DND-41 (cell line): ENCODE data around the gene EXOC3L4.

Experiments used
- ATAC-seq: fragments of 200-7000 bp; cut with Tn5 transposase; 3 replicates; pipeline ENCODE4 v1.9.1; 2021; ENCODE audit warnings: low read depth; ENCODE audit not compliant: insufficient read depth
- DNase-seq: peaks from one replicate; pipeline ENCODE4 v3.0.0-alpha.2; 2020
- H2AFZ ChIP-seq: 2 replicates; pipeline ENCODE4 v1.6.0; 2012; ENCODE audit warnings: low read depth, low read length
- H3K27ac ChIP-seq: 2 replicates; pipeline ENCODE4 v1.5.1; 2012; ENCODE audit warnings: low read length, inconsistent platforms
- H3K27me3 ChIP-seq: fragments of 200-600 bp; sonication (generic); 2 replicates; pipeline ENCODE4 v1.6.0; 2012; ENCODE audit warnings: low read length, mild to moderate bottlenecking, inconsistent platforms; ENCODE audit not compliant: insufficient read depth, poor library complexity
- H3K36me3 ChIP-seq: 2 replicates; pipeline ENCODE4 v1.5.1; 2012; ENCODE audit warnings: low read length, inconsistent platforms; ENCODE audit not compliant: insufficient read depth
- H3K4me1 ChIP-seq: 2 replicates; pipeline ENCODE4 v1.5.1; 2012; ENCODE audit warnings: mild to moderate bottlenecking, low read length; ENCODE audit not compliant: insufficient read depth
- H3K4me2 ChIP-seq: 2 replicates; pipeline ENCODE4 v1.6.0; 2012; ENCODE audit warnings: mild to moderate bottlenecking, moderate library complexity, low read length, inconsistent platforms; ENCODE audit not compliant: insufficient read depth
- H3K4me3 ChIP-seq, 2 experiments: fragments of 200-600 bp in 1 of 2; shearing (Covaris generic) in 1 of 2; 2 replicates each; pipeline ENCODE4 v1.5.1; 2012 to 2016; ENCODE audit warnings: inconsistent platforms in 2 of 2, low read length in 2 of 2, mild to moderate bottlenecking in 2 of 2, low read depth in 1 of 2, moderate library complexity in 1 of 2
- H3K79me2 ChIP-seq: 2 replicates; pipeline ENCODE4 v1.6.0; 2012; ENCODE audit warnings: low read length, inconsistent platforms; ENCODE audit not compliant: insufficient read depth
- H3K9ac ChIP-seq: 2 replicates; pipeline ENCODE4 v1.6.0; 2012; ENCODE audit warnings: low read depth, mild to moderate bottlenecking, inconsistent platforms, low read length, moderate library complexity
- H3K9me3 ChIP-seq: 2 replicates; pipeline ENCODE4 v1.5.1; 2012; ENCODE audit warnings: low read length, moderate library complexity, mild to moderate bottlenecking, inconsistent platforms; ENCODE audit not compliant: insufficient read depth, severe bottlenecking
- H4K20me1 ChIP-seq: 2 replicates; pipeline ENCODE4 v1.6.0; 2012; ENCODE audit warnings: low read length; ENCODE audit not compliant: insufficient read depth
- EZH2 ChIP-seq: IDR thresholded peaks from 3 replicates; pipeline ENCODE4 v1.6.1; 2012; ENCODE audit warnings: borderline replicate concordance, low read depth, mild to moderate bottlenecking, moderate library complexity, low read length, inconsistent platforms; ENCODE audit not compliant: severe bottlenecking
- TF ChIP-seq, protein P1 (sequence below): IDR thresholded peaks from 2 replicates; pipeline ENCODE4 v1.5.1; 2012; ENCODE audit warnings: borderline replicate concordance, low read length, moderate library complexity, mild to moderate bottlenecking; ENCODE audit not compliant: poor library complexity, severe bottlenecking; ENCODE audit errors: extremely low read depth

Gene EXOC3L4

GRCh38 chr14:103057372-103058163 is 37.0 kb upstream of the EXOC3L4 start, which contains the start of gene CDC42BPB:
CDC42BPB (minus strand) TSS chr14:103057549; CDS start chr14:103057173, 376 bp downstream.
- Histone ChIP-seq H3K79me2 (no peaks in the 10 kb centered on the region), H3K27ac (no peak within 1 kb of the TSS), H3K27me3 (peaks cover 5% of the 10 kb centered on the region), H3K9ac (no peak within 1 kb of the TSS), H3K36me3 (no peaks in the 10 kb centered on the region), H3K4me1 (no peaks in the 10 kb centered on the region), H3K4me2 (no peak within 1 kb of the TSS), H3K9me3 (no peaks in the 10 kb centered on the region), H2AFZ (no peak within 1 kb of the TSS), H3K4me3 (no peak within 1 kb of the TSS), H4K20me1 (no peaks in the 10 kb centered on the region)
- no peak for TF ChIP-seq EZH2
- TF ChIP-seq, protein P1, sequence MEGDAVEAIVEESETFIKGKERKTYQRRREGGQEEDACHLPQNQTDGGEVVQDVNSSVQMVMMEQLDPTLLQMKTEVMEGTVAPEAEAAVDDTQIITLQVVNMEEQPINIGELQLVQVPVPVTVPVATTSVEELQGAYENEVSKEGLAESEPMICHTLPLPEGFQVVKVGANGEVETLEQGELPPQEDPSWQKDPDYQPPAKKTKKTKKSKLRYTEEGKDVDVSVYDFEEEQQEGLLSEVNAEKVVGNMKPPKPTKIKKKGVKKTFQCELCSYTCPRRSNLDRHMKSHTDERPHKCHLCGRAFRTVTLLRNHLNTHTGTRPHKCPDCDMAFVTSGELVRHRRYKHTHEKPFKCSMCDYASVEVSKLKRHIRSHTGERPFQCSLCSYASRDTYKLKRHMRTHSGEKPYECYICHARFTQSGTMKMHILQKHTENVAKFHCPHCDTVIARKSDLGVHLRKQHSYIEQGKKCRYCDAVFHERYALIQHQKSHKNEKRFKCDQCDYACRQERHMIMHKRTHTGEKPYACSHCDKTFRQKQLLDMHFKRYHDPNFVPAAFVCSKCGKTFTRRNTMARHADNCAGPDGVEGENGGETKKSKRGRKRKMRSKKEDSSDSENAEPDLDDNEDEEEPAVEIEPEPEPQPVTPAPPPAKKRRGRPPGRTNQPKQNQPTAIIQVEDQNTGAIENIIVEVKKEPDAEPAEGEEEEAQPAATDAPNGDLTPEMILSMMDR = no peak
- DNase-seq (no peak), ATAC-seq (no peak)

DNA sequence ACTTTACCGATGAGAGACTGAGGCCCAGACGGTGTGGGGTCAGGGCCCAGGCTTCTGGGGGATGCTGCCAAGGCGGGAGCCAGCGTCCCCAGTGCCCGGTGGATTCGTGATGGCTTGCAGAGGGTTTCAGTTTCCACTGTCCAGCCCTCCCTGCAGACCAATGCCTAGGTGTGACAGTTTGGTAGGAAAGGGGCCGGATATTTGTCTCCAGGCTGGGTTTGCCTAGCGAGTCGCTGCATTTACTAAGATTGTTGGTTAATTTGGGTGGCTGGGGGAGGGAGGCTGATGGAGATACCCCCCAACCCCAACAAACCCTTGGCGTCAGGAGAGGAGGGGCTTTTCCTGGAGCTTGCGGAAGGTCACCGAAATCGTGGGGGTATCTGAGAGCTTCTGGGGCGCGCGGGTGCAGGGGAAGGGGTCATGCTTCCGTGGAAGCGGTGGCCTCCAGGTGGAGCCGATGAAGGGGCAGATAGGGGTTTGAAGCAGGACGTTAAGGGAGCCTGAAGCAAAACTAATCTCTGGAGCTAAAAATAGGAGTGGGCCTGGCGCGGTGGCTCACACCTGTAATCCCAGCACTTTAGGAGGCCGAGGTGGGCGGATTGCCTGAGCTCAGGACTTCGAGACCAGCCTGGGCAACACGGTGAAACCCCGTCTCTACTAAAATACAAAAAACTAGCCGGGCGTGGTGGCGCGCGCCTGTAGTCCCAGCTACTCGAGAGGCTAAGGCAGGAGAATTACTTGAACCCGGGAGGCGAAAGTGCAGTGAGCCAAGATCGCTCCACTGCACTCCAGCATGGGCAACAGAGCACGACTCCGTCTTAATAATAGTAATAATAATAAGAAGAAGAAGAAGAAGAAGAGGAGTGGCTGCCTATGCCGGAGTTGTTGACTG is 36.1 kb upstream of the EXOC3L4 start:
- no peaks in the 10 kb centered on the region for H3K36me3 ChIP-seq
- DNase-seq (no peak), ATAC-seq (no peak)
- H2AFZ ChIP-seq = no peak overlapping the region
- no peaks in the 10 kb centered on the region for H3K9me3 ChIP-seq
- no peaks in the 10 kb centered on the region for H4K20me1 ChIP-seq
- H3K9ac ChIP-seq = no peak overlapping the region
- no peak overlapping the region for H3K27ac ChIP-seq
- no peaks in the 10 kb centered on the region for H3K79me2 ChIP-seq
- no peak for TF ChIP-seq EZH2
- TF ChIP-seq, protein P1 = no peak
- no peak overlapping the region for H3K4me3 ChIP-seq
- no peaks in the 10 kb centered on the region for H3K4me1 ChIP-seq
- H3K4me2 ChIP-seq = no peak overlapping the region
- H3K27me3 ChIP-seq = peaks cover 5% of the 10 kb centered on the region

DNA sequence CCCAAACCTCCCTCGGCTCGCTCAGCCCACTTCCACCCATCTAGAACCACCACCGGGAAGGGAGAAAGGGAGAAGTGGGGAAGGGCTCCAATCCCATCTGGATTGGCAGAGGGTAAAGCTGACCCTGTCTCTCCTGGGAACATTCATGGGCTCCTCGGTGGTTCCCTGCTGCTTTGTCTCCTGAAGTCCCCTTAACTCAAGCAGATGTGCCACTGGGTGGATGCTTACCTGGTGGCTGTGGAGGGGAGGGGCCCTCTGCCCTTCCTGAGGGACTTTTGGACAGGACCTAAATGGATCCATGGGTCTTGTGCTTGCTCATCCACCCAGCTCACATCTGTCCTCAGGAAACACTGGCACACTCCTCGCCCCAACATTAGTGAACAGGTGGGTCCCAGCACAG is 35.0 kb upstream of the EXOC3L4 start:
- no peak overlapping the region for H3K27ac ChIP-seq
- H3K4me2 ChIP-seq = no peak overlapping the region

More for the DNA sequence above, 35.0 kb upstream of the EXOC3L4 start:
- no peaks in the 10 kb centered on the region for H3K79me2 ChIP-seq
- no peak for ATAC-seq
- DNase-seq = no peak
- no peaks in the 10 kb centered on the region for H3K4me1 ChIP-seq
- no peaks in the 10 kb centered on the region for H3K36me3 ChIP-seq
- H3K9me3 ChIP-seq = no peaks in the 10 kb centered on the region
- no peaks in the 10 kb centered on the region for H4K20me1 ChIP-seq
- H3K27me3 ChIP-seq = peaks cover 8% of the 10 kb centered on the region
- H2AFZ ChIP-seq = no peak overlapping the region
- no peak overlapping the region for H3K9ac ChIP-seq
- no peak overlapping the region for H3K4me3 ChIP-seq
- TF ChIP-seq EZH2 = no peak
- TF ChIP-seq, protein P1 = no peak
